ENCODE measurements around the gene ARHGAP20. TPM values are rescaled to one million over a fixed set of nuclear protein-coding genes. Genes with fewer than 3 reads are reported as not detected.

ARHGAP20 gene
- total RNA-seq, 4 donors from 2014 or later, result 10.5 to 19.5 (median 11.8) TPM

DNA sequence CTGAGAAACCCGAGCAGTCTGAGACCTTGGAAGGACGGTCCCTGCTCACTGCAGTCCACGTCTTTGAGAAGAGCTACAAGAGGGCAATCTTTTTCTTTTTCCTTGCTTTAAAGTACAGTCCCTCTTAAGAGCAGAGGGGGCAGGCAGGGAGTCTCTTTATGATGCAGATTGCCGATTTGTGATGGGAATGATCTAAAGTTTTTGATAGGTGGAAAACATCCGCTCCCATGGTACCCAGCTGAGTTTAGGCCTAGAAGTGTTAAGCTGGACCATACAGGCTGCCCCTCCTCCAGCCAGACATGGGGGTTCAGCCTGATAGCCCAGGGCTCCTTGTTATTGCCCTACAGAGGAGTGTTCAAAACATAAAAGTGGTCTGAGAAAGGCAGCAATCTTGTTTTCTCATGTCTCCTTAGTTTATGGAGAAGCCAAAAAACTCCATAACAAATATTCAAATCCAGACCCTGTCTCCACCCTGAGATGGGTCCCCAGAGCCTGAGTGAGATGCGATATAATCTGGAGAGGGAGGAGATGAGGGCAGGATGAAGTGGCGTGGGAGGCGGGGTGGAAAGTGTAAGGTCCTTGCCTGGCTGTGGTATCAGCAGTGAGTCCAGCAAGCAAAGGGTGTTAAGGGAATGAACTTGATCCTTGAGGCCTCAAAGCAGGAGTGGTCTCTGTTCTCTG is 147.4 kb downstream of the ARHGAP20 start:
- 72 to 78% methylated on average over 8 of the region's 8 CpGs for WGBS, 2 donors

GRCh38 chr11:110544779-110545178 is 167.5 kb downstream of the ARHGAP20 start:
- WGBS, 2 donors, result 90 to 98% methylated on average over 1 of the region's 1 CpG
- H3K27me3 ChIP-seq, result no peaks in the 10 kb centered on the region
- no peak overlapping the region for H3K4me3 ChIP-seq (replicated peaks in 1 of 3)
- H3K36me3 ChIP-seq, result no peaks in the 10 kb centered on the region
- TF ChIP-seq, protein P1, sequence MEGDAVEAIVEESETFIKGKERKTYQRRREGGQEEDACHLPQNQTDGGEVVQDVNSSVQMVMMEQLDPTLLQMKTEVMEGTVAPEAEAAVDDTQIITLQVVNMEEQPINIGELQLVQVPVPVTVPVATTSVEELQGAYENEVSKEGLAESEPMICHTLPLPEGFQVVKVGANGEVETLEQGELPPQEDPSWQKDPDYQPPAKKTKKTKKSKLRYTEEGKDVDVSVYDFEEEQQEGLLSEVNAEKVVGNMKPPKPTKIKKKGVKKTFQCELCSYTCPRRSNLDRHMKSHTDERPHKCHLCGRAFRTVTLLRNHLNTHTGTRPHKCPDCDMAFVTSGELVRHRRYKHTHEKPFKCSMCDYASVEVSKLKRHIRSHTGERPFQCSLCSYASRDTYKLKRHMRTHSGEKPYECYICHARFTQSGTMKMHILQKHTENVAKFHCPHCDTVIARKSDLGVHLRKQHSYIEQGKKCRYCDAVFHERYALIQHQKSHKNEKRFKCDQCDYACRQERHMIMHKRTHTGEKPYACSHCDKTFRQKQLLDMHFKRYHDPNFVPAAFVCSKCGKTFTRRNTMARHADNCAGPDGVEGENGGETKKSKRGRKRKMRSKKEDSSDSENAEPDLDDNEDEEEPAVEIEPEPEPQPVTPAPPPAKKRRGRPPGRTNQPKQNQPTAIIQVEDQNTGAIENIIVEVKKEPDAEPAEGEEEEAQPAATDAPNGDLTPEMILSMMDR (IDR thresholded peaks at IDR 0.05), result no peak
- TF ChIP-seq POLR2A (IDR thresholded peaks at IDR 0.05), result no peak
- no peak for DNase-seq
- no peak overlapping the region for H3K27ac ChIP-seq
- intact Hi-C loops (cut with DNase I), result no loop called here
- no peaks in the 10 kb centered on the region for H3K9me3 ChIP-seq
- H3K4me1 ChIP-seq, result no peaks in the 10 kb centered on the region

More for the DNA sequence above, 147.4 kb downstream of the ARHGAP20 start:
- intact Hi-C loops (cut with DNase I), result no loop called here
- H3K9me3 ChIP-seq, result no peaks in the 10 kb centered on the region
- DNase-seq, result no peak
- H3K27me3 ChIP-seq, result no peaks in the 10 kb centered on the region
- H3K36me3 ChIP-seq, result no peaks in the 10 kb centered on the region
- no peak for TF ChIP-seq POLR2A (IDR thresholded peaks at IDR 0.05)
- TF ChIP-seq, protein P1 (IDR thresholded peaks at IDR 0.05), result no peak
- H3K27ac ChIP-seq, result no peak overlapping the region
- no peak overlapping the region for H3K4me3 ChIP-seq (replicated peaks in 1 of 3)
- H3K4me1 ChIP-seq, result peaks cover 8 to 13% of the 10 kb centered on the region in 2 donors

- no peaks in the 10 kb centered on the region for H3K9me3 ChIP-seq
- DNase-seq, result no peak
- no peak overlapping the region for H3K27ac ChIP-seq
- H3K36me3 ChIP-seq, result no peaks in the 10 kb centered on the region
- H3K27me3 ChIP-seq, result no peaks in the 10 kb centered on the region
- no peak overlapping the region for H3K4me3 ChIP-seq (replicated peaks in 1 of 3)
- TF ChIP-seq POLR2A (IDR thresholded peaks at IDR 0.05), result no peak
- TF ChIP-seq, protein P1 (IDR thresholded peaks at IDR 0.05), result no peak
- intact Hi-C loops (cut with DNase I), result no loop called here
- no peaks in the 10 kb centered on the region for H3K4me1 ChIP-seq
Measured at GRCh38 chr11:110538154-110538553, 174.1 kb downstream of the ARHGAP20 start.

GRCh38 chr11:110530900-110531741 is 181.1 kb downstream of the ARHGAP20 start:
- no peak overlapping the region for H3K4me3 ChIP-seq (replicated peaks in 1 of 3)
- H3K9me3 ChIP-seq, result no peaks in the 10 kb centered on the region
- TF ChIP-seq, protein P1 (IDR thresholded peaks at IDR 0.05), result no peak
- TF ChIP-seq POLR2A (IDR thresholded peaks at IDR 0.05), result no peak
- H3K36me3 ChIP-seq, result no peaks in the 10 kb centered on the region
- no peak for DNase-seq
- intact Hi-C loops (cut with DNase I), result no loop called here
- H3K27ac ChIP-seq, result no peak overlapping the region
- no peaks in the 10 kb centered on the region for H3K4me1 ChIP-seq
- 76 to 77% methylated on average over 6 of the region's 6 CpGs for WGBS, 2 donors
- H3K27me3 ChIP-seq, result no peaks in the 10 kb centered on the region

- H3K4me3 ChIP-seq (replicated peaks in 1 of 3), result no peak overlapping the region
- H3K27ac ChIP-seq, result no peak overlapping the region
- no peaks in the 10 kb centered on the region for H3K9me3 ChIP-seq
- no peak for TF ChIP-seq POLR2A (IDR thresholded peaks at IDR 0.05)
- no peaks in the 10 kb centered on the region for H3K36me3 ChIP-seq
- H3K27me3 ChIP-seq, result no peaks in the 10 kb centered on the region
- H3K4me1 ChIP-seq, result no peaks in the 10 kb centered on the region
- DNase-seq, result no peak
- intact Hi-C loops (cut with DNase I), result no loop called here
Measured at GRCh38 chr11:110529043-110529442, 183.2 kb downstream of the ARHGAP20 start.

All from thyroid gland (tissue), 4 donors.